ENCODE results near the gene GJD2. TPM values are rescaled to one million over a fixed set of nuclear protein-coding genes. Genes with fewer than 3 reads are reported as not detected.

The GJD2 gene
- total RNA-seq, 2 experiments from 2014 or later, result not detected

DNA sequence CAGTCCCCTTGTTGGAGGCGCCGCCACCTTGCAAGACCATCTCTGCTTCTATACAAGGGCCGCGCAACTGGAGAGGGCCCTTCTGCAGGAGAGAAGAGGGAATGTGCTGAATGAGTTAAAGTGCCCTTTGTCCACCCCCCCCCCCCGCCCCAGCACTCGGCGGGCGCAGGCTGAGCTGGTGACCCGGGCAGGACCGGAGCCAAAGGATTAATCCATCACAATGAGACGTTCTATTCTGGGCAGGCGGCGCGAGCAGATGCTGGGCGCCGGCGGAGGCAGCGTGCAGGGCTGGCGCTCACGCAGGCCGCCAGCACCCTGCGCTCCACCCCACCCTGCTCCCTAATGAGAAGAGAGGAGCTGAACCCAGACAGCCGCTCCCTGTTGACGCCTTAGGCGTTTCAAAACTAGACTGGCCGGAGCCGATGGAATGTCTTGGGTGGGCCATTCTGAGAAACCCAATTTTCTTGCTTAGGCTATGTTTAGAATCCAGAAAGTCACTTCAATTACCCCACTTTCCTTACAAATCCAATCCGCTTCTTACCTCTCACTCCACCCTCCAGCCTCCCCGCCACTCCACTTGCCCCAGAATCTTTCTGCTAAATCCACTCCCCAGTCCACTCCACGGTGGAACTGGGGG lies 32.9 kb downstream of the GJD2 start:
- Mint-ChIP-seq H3K9me3 (no peaks in the 10 kb centered on the region), H3K4me1 (peaks cover 1% of the 10 kb centered on the region), H3K36me3 (no peaks in the 10 kb centered on the region), H3K27me3 (peaks cover 53% of the 10 kb centered on the region), H3K4me3 (no peak overlapping the region), H3K27ac (no peak overlapping the region)
- no peak for DNase-seq

DNA sequence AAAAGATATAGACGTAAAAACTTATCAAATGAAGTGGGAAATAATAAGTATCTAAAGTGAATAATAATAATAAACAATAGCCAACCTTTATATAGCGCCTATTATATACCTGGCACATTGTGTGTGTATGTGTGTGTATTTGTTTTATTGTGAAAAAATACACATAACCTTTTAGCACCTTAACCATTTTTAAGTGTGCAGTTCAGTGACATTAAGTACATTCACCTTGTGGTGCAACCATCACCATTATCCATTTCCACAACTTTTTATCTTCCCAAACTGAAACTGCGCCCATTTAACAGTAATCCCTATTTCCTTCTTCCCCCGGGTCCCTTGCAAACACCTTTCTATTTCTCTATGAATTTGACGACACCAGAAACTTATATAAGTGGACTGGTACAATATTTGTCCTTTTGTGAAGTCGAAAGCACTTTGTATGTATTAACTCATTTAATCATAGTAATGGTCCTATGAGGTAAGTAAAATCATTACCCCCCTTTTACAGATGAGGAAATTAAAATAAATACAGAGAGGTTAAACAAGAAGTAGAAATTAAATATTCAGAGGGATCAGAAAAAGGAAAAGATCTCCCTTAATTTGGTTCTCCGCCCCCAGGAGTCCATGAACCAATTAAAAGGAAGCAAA lies 33.5 kb downstream of the GJD2 start:
- Mint-ChIP-seq H3K4me3 (no peak overlapping the region), H3K36me3 (no peaks in the 10 kb centered on the region), H3K27ac (no peak overlapping the region), H3K4me1 (peaks cover 1% of the 10 kb centered on the region), H3K27me3 (peaks cover 53% of the 10 kb centered on the region), H3K9me3 (no peaks in the 10 kb centered on the region)
- DNase-seq, result no peak

DNA sequence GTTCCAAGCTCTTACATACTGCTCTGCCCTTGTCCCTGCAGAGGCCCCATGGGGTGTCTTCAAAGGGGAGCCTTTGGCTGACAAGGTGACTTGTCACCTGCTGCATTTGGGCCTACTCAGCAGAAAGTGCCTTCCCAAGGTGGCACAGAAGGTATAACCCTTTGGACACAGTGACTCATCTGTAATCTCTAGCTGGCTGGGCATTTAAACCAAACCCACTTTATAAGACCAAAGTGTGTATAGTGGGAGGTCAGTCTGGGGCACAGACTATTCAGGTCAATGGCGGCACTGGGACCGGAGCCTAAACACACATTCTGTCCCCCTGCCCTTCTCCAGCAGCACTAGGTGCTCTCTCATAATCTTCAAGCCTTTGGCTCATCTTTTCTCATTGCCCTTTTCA lies 35.1 kb downstream of the GJD2 start:
- Mint-ChIP-seq H3K9me3 (no peaks in the 10 kb centered on the region), H3K27ac (no peak overlapping the region), H3K27me3 (peaks cover 43% of the 10 kb centered on the region), H3K36me3 (no peaks in the 10 kb centered on the region), H3K4me1 (peaks cover 1% of the 10 kb centered on the region), H3K4me3 (no peak overlapping the region)
- DNase-seq, result no peak

DNA sequence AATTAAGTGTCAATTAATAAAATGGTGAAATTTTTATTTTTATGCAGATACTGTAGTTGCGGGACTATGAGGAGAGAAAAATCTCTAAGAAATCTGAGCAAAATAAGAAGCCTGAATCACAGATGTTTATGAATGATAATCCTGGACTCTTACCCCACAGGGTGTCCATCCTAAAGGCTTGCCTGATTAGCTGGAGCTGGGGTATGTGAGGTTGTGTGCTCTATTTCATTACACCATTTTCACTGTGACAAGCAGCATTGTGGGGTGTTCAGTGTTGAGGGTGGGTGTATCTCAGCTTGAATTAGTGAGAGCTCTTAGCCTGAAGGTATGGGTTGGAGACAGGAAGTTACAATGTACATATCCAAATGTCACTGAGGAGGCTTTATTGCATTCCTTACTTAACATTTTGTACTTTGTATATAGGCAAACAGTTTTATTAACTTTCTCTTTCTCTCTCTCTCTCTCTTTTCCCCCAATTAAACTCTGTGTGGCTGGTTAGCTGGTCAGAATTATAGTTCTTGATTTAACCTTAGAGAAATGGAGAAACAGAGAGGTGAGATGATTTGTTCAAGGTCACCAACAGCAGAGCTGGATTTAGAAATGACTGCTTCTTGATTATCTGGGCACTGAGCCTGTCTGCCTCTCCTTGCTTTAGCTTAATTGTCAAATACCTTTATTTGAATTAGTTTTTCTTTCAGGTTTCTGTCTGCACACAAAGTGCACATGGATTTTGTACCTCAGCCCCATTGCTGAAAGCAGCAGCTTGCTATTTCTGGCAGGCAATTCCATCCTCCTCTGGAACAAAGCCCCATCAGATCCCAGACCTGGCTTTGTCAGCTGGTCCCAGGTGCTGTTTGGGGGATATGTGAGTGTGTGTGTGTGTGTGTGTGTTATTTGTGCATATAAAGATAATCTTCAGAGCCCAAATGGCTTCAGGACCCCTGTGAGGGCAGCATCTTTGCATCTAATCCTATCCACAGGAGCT lies 35.8 kb downstream of the GJD2 start:
- Mint-ChIP-seq H3K27me3 (peaks cover 41% of the 10 kb centered on the region), H3K4me3 (no peak overlapping the region), H3K36me3 (no peaks in the 10 kb centered on the region), H3K4me1 (peaks cover 1% of the 10 kb centered on the region), H3K27ac (no peak overlapping the region), H3K9me3 (no peaks in the 10 kb centered on the region)
- DNase-seq, result no peak

DNA sequence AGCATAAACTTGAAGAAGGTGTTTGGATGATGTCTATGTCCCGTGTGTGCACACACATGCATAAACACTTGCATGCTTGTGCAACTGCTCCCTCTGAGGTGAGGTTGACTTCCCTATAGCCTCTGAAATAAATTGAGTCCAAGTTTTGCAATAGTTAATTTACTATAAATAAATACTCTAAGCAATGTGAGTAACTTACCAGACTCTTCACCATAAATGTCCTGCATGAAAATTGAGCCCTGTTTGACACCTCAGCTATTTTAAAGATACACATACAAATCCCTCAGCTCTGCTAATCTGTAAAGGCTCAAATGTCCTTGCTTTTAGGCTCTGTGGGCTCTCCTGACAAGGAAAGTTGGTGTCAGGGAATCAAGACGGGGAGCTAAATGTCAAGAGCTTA lies 37.1 kb downstream of the GJD2 start:
- no peaks in the 10 kb centered on the region for H3K36me3 Mint-ChIP-seq
- H3K27me3 Mint-ChIP-seq, result peaks cover 41% of the 10 kb centered on the region
- H3K4me1 Mint-ChIP-seq, result peaks cover 1% of the 10 kb centered on the region
- DNase-seq, result no peak
- no peak overlapping the region for H3K4me3 Mint-ChIP-seq
- H3K9me3 Mint-ChIP-seq, result no peaks in the 10 kb centered on the region
- H3K27ac Mint-ChIP-seq, result no peak overlapping the region

DNA sequence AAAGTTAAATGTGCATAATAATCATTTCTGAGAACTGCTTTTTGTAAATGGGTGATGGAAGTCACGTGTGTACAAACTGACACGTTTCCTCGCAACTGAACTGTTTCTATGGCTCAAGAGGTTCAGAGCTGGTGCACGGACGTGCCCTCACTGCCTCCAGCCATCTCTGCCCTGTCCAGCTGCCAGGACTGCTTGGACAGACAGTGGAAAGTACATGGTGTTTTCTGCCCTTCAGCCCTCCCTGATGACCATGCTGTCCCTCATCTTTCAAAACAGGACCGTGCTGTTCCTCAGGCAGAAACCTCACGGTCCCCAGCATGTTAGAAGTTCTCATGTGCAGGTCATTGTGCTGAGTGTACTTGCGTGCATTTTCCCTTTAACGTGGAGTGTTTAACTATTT lies 38.7 kb downstream of the GJD2 start:
- H3K27ac Mint-ChIP-seq, result no peak overlapping the region
- DNase-seq, result no peak
- H3K36me3 Mint-ChIP-seq, result no peaks in the 10 kb centered on the region
- H3K4me1 Mint-ChIP-seq, result no peaks in the 10 kb centered on the region
- H3K9me3 Mint-ChIP-seq, result no peaks in the 10 kb centered on the region
- peaks cover 33% of the 10 kb centered on the region for H3K27me3 Mint-ChIP-seq
- no peak overlapping the region for H3K4me3 Mint-ChIP-seq

DNA sequence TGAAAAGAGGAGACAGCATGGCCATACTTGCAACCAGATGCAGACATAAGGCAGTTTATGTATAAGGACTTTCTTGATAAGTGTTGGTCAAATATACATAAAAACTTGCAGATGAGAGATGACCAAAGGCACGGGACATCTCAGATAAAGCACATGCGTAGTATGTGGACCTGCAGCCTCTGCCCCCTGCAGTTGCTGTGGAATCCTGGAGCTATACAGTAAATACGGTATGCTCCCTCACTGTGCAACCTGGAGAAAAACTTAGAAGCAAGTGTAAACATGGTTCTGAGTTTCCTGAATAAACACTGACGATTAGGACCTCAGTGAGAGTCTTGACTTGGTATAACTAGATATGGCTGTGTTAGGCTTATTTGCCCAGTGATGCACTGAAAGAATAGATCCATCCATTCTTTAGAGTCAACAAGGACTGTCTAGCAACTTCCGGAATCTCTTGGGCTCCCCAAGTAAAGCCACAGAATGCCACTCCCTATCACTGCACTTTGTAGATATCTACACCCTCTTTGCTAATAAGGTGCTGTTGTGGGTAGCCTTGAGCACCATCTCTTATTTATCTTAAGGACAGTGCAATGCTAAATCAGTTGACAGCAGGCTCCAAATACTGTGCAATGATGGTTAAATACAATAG lies 40.2 kb downstream of the GJD2 start:
- no peaks in the 10 kb centered on the region for H3K36me3 Mint-ChIP-seq
- no peak for DNase-seq
- no peak overlapping the region for H3K27ac Mint-ChIP-seq
- H3K27me3 Mint-ChIP-seq, result peaks cover 25% of the 10 kb centered on the region
- no peaks in the 10 kb centered on the region for H3K4me1 Mint-ChIP-seq
- H3K9me3 Mint-ChIP-seq, result no peaks in the 10 kb centered on the region
- no peak overlapping the region for H3K4me3 Mint-ChIP-seq

DNA sequence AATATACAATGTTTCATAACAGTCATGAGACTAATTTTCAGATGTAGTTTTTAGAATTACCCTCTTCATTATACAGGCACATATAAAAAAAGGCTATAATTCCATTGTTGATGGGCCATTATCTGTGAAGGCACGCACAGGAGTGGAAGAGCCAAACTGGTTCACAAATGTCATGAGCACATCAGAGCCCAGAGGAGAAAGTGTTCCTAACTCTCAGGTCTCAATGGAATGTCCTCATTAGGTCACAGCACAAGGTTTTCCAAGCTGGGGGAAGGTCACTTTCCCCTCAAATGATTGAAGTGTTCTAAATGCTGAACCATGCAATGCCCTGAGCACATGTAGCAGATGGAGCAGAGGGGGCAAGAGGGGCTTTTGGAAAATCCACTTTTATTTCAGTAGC lies 41.2 kb downstream of the GJD2 start:
- Mint-ChIP-seq H3K4me1 (no peaks in the 10 kb centered on the region), H3K9me3 (no peaks in the 10 kb centered on the region), H3K27ac (no peak overlapping the region), H3K4me3 (no peak overlapping the region), H3K27me3 (peaks cover 25% of the 10 kb centered on the region), H3K36me3 (no peaks in the 10 kb centered on the region)
- no peak for DNase-seq

DNA sequence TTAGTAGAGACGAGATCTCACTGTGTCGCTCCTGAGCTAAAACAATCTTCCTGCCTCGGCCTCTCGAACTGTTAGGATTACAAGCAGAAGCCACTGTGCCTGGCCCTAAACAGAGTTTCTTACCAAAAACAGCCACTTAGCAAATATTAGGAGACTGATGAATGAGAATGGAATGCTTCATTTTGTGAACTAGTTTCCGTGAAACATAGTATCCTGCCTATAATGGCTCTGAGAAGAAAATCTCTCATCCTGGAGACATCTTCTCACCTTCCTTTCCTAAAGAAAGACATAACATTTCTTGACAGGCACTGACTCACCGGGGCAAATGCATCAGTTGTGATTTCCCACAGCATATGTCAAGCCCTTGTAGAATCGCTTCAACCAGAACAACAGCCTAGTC lies 44.9 kb downstream of the GJD2 start:
- Mint-ChIP-seq H3K27ac (no peak overlapping the region), H3K4me3 (no peak overlapping the region), H3K27me3 (peaks cover 27% of the 10 kb centered on the region), H3K36me3 (no peaks in the 10 kb centered on the region), H3K9me3 (no peaks in the 10 kb centered on the region), H3K4me1 (no peaks in the 10 kb centered on the region)
- DNase-seq, result no peak

DNA sequence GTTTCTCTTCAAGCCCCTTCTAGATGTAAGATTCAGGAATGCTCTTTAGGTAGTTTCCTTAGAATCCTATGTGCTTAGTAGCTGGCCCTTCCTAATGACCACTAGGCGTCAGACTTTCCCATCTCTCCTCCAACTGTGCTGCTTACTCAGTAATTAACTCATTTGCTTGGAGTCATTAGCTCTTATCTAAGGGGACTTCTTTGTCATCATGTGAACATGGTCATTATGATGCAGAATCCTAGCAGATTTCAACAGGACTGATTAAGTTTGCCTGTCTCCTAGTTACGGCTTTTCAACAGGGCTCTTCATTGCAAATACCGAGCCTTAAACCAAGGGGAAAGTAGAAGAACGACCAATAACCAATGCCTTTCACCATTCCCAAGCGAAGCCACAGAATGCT lies 46.4 kb downstream of the GJD2 start:
- Mint-ChIP-seq H3K27ac (no peak overlapping the region), H3K27me3 (peaks cover 25% of the 10 kb centered on the region), H3K9me3 (no peaks in the 10 kb centered on the region), H3K36me3 (no peaks in the 10 kb centered on the region), H3K4me3 (no peak overlapping the region), H3K4me1 (no peaks in the 10 kb centered on the region)
- no peak for DNase-seq

DNA sequence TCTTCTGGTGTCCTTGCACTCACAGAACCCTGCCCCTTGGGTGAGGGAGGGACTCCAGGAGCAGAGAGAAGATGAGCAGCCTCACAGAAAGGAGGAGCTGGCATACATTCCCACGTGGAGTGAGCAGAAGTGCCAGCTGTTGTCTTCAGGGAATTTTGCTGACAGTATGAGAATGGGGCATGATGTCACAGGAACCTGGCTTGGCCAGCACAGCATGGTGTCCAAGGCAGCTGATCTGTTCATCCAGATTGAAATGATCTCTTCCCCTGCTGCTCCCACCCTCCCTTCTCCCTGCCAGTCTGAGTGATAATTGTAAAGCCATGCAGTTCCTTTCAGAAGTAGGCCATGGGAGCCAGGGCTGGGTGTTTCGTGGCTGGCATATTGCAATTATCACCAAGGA lies 53.3 kb downstream of the GJD2 start:
- Mint-ChIP-seq H3K9me3 (no peaks in the 10 kb centered on the region), H3K4me1 (no peaks in the 10 kb centered on the region), H3K36me3 (no peaks in the 10 kb centered on the region), H3K4me3 (no peak overlapping the region), H3K27me3 (peaks cover 15% of the 10 kb centered on the region), H3K27ac (no peak overlapping the region)
- no peak for DNase-seq

Other genes with a start within 250 kb of the GJD2 start
- gene GOLGA8B, start 171.3 kb downstream of the GJD2 start, total RNA-seq, result 100 to 1,000 TPM; 132 to 139 TPM
- gene ACTC1, start 40.6 kb upstream of the GJD2 start, total RNA-seq, result not detected
- 10 to 100 TPM; 44.5 to 45.3 TPM for gene AQR, start 214.7 kb upstream of the GJD2 start, total RNA-seq
- 10 to 100 TPM; 73.2 to 74.5 TPM for gene ZNF770, start 233.3 kb upstream of the GJD2 start, total RNA-seq